Neural cell (in vitro differentiated cells): Measurements from ENCODE around the gene COPS7A. TPM values are rescaled to one million over a fixed set of nuclear protein-coding genes. Genes with fewer than 3 reads are reported as not detected.

Source experiments
- H2AFZ ChIP-seq: fragments of 200-600, 300-800 bp; sonication (generic), shearing (Covaris generic); 2 replicates; pipeline ENCODE4 v1.6.0; 2014; ENCODE audit warnings: low read depth, mild to moderate bottlenecking, antibody characterized with exemption, low read length, moderate library complexity
- H3F3A ChIP-seq: fragments of 200-600 bp; shearing (Covaris generic); 2 replicates; pipeline ENCODE4 v1.6.1; 2016; ENCODE audit warnings: mild to moderate bottlenecking, moderate library complexity, mixed read lengths, antibody characterized with exemption, low read length; ENCODE audit not compliant: insufficient read depth, poor library complexity, severe bottlenecking
- H3K27ac ChIP-seq: fragments of 200-600, 300-800 bp; sonication (generic), shearing (Covaris generic); 2 replicates; pipeline ENCODE4 v1.5.1; 2014; ENCODE audit warnings: mild to moderate bottlenecking, low read length, moderate library complexity
- H3K27me3 ChIP-seq: fragments of 300-800, 200-600 bp; sonication (generic), shearing (Covaris generic); 2 replicates; pipeline ENCODE4 v1.6.0; 2014; ENCODE audit warnings: mild to moderate bottlenecking, low read depth, low read length, moderate library complexity; ENCODE audit not compliant: insufficient read depth
- H3K36me3 ChIP-seq: fragments of 300-800, 200-600 bp; sonication (generic), shearing (Covaris generic); 2 replicates; pipeline ENCODE4 v1.5.1; 2014; ENCODE audit warnings: mild to moderate bottlenecking, antibody characterized with exemption, low read length, moderate library complexity; ENCODE audit not compliant: insufficient read depth
- H3K4me2 ChIP-seq: fragments of 300-800, 200-600 bp; sonication (generic), shearing (Covaris generic); 2 replicates; pipeline ENCODE4 v1.6.0; 2014; ENCODE audit warnings: mild to moderate bottlenecking, low read length
- H3K4me3 ChIP-seq: fragments of 300-800, 200-600 bp; sonication (generic), shearing (Covaris generic); 2 replicates; pipeline ENCODE4 v1.5.1; 2014; ENCODE audit warnings: mild to moderate bottlenecking, low read length, moderate library complexity
- H3K79me2 ChIP-seq: fragments of 200-600 bp; shearing (Covaris generic); replicated peaks from 2 replicates; pipeline ENCODE4 v1.6.0; 2014; ENCODE audit warnings: mild to moderate bottlenecking, low read length, moderate library complexity; ENCODE audit not compliant: insufficient read depth
- H3K9ac ChIP-seq: fragments of 300-800, 200-600 bp; sonication (generic), shearing (Covaris generic); 2 replicates; pipeline ENCODE4 v1.6.1; 2016; ENCODE audit warnings: mild to moderate bottlenecking, low read length, mixed read lengths
- H3K9me2 ChIP-seq: fragments of 200-600 bp; shearing (Covaris generic); 2 replicates; pipeline ENCODE4 v1.6.1; 2016; ENCODE audit warnings: mild to moderate bottlenecking, low read length, mixed read lengths; ENCODE audit not compliant: insufficient read depth
- H3K9me3 ChIP-seq: fragments of 200-600, 300-800 bp; sonication (generic), shearing (Covaris generic); 2 replicates; pipeline ENCODE4 v1.6.1; 2016; ENCODE audit warnings: mild to moderate bottlenecking, mixed run types, low read length, moderate library complexity, mixed read lengths
- H4K20me1 ChIP-seq: fragments of 200-600 bp; shearing (Covaris generic); 2 replicates; pipeline ENCODE4 v1.6.1; 2016; ENCODE audit warnings: mild to moderate bottlenecking, mixed run types; ENCODE audit not compliant: insufficient read depth
- CTCF ChIP-seq: fragments of 450-650 bp; IDR thresholded peaks from 2 replicates; pipeline ENCODE4 v1.5.1; 2014; ENCODE audit warnings: antibody characterized with exemption, mild to moderate bottlenecking, moderate library complexity; ENCODE audit not compliant: poor library complexity, severe bottlenecking
- EP300 ChIP-seq: fragments of 450-650 bp; conservative IDR thresholded peaks from 2 replicates; pipeline ENCODE4 v1.6.1; 2014; ENCODE audit warnings: antibody characterized with exemption, mild to moderate bottlenecking, moderate library complexity; ENCODE audit not compliant: poor library complexity, severe bottlenecking
- EZH2 ChIP-seq: fragments of 200-600, 300-800 bp; shearing (Covaris generic), sonication (generic); IDR thresholded peaks from 2 replicates; pipeline ENCODE4 v1.6.1; 2014; ENCODE audit warnings: antibody characterized with exemption, low read length, borderline replicate concordance, mild to moderate bottlenecking; ENCODE audit not compliant: insufficient read depth, poor library complexity, severe bottlenecking
- MXI1 ChIP-seq: fragments of 450-650 bp; conservative IDR thresholded peaks from 2 replicates; pipeline ENCODE4 v1.6.1; 2014; ENCODE audit warnings: antibody characterized with exemption, mild to moderate bottlenecking; ENCODE audit not compliant: poor library complexity, severe bottlenecking
- POLR2AphosphoS5 ChIP-seq: IDR thresholded peaks from 2 replicates; pipeline ENCODE4 v1.6.1; 2012
- RAD21 ChIP-seq: fragments of 450-650 bp; conservative IDR thresholded peaks from 2 replicates; pipeline ENCODE4 v1.6.1; 2014; ENCODE audit warnings: antibody characterized with exemption, mild to moderate bottlenecking, moderate library complexity
- REST ChIP-seq: IDR thresholded peaks from 2 replicates; pipeline ENCODE4 v1.6.1; 2012; ENCODE audit warnings: borderline replicate concordance
- SMC3 ChIP-seq: fragments of 450-650 bp; conservative IDR thresholded peaks from 2 replicates; pipeline ENCODE4 v1.6.1; 2014; ENCODE audit warnings: antibody characterized with exemption, mild to moderate bottlenecking, moderate library complexity; ENCODE audit not compliant: poor library complexity
- TAF1 ChIP-seq: IDR thresholded peaks from 2 replicates; pipeline ENCODE4 v1.6.1; 2012; ENCODE audit warnings: low read depth
- polyA plus RNA-seq: library from polyadenylated mRNA; depleted of rRNA; stranded (reverse); fragments of >200 nt; gene quantifications from 2 replicates; pipeline ENCODE4 v1.2.3, GENCODE V29; 2014

COPS7A gene
- polyA plus RNA-seq, 1 donor from 2014 or later = 45.8 TPM

- Histone ChIP-seq H3F3A (peaks cover 4% of the 10 kb centered on the region), H3K4me2 (no peak overlapping the region), H3K9me3 (no peaks in the 10 kb centered on the region), H3K9me2 (no peaks in the 10 kb centered on the region), H3K27me3 (no peaks in the 10 kb centered on the region), H3K4me3 (no peak overlapping the region), H4K20me1 (no peaks in the 10 kb centered on the region), H3K79me2 (peaks cover 19% of the 10 kb centered on the region), H2AFZ (no peak overlapping the region), H3K27ac (no peak overlapping the region), H3K9ac (no peak overlapping the region), H3K36me3 (no peaks in the 10 kb centered on the region)
- TF ChIP-seq REST = no peak
- TF ChIP-seq EP300 = no peak
- no peak for TF ChIP-seq POLR2AphosphoS5
- TF ChIP-seq TAF1 = no peak
- no peak for TF ChIP-seq CTCF
- TF ChIP-seq MXI1 = no peak
- no peak for TF ChIP-seq EZH2
- TF ChIP-seq RAD21 = no peak
- TF ChIP-seq SMC3 = no peak
Observed at GRCh38 chr12:6759741-6760140, 35.9 kb downstream of the COPS7A start.

- Histone ChIP-seq H3F3A (peaks cover 10% of the 10 kb centered on the region), H3K9ac (peak overlapping the region; percentile 99), H3K27me3 (no peaks in the 10 kb centered on the region), H3K4me2 (peak overlapping the region; percentile 64), H3K79me2 (peaks cover 44% of the 10 kb centered on the region), H3K36me3 (no peaks in the 10 kb centered on the region), H4K20me1 (peaks cover 8% of the 10 kb centered on the region), H3K9me3 (no peaks in the 10 kb centered on the region), H3K27ac (peak overlapping the region; percentile 100), H3K9me2 (no peaks in the 10 kb centered on the region), H2AFZ (no peak overlapping the region), H3K4me3 (peak overlapping the region; percentile 87)
- TF ChIP-seq RAD21 (no peak), TAF1 (no peak), SMC3 (no peak), EZH2 (no peak)
Observed at GRCh38 chr12:6763380-6763779, 39.5 kb downstream of the COPS7A start.
